Measurements from ENCODE around the gene PODXL2.

- no peak for TF ChIP-seq ZNF384 (IDR thresholded peaks at IDR 0.05)
- no peak for TF ChIP-seq HDGF (IDR thresholded peaks at IDR 0.05; ENCODE audit: borderline replicate concordance)
These were observed 13.2 kb upstream of the PODXL2 start for GRCh38 chr3:127615631-127616305.
